ENCODE measurements around the gene APH1B.

Gene APH1B

GRCh38 chr15:63291507-63291906 lies 14.1 kb downstream of the APH1B start:
- H3K9me3 ChIP-seq (ENCODE audit: control insufficient read depth, insufficient read depth, low read depth, low read length): no peaks in the 10 kb centered on the region
- no peak overlapping the region for H3K4me3 ChIP-seq (ENCODE audit: low read depth, low read length)
- H3K27ac ChIP-seq (ENCODE audit: extremely low read depth, low read depth, low read length): no peak overlapping the region
- no peaks in the 10 kb centered on the region; a peak in 1 of 3 replicates for H3K36me3 ChIP-seq (ENCODE audit: control insufficient read depth in 2 of 2, insufficient read depth in 1 of 2, low read length in 2 of 2)
- no peaks in the 10 kb centered on the region for H3K4me1 ChIP-seq (ENCODE audit: control insufficient read depth, insufficient read depth, low read length)
- ChIA-PET POLR2A (interaction anchor here (0.6 kb wide), 1 partner anchor 98 kb away, joined by 4 read pairs; no protein-coding TSS in a partner anchor), CTCF (interaction anchor here (0.6 to 4.8 kb wide), 4 partner anchors 11 to 113 kb away, joined by 3 to 43 read pairs (median 5); no protein-coding TSS in a partner anchor)
- TF ChIP-seq MZF1 (tag by site-specific recombination; IDR thresholded peaks at IDR 0.05; ENCODE audit: borderline replicate concordance) (no peak), ZNF24 (tag by site-specific recombination; IDR thresholded peaks at IDR 0.05) (no peak), ZNF510 (tag by site-specific recombination; IDR thresholded peaks at IDR 0.05; ENCODE audit: insufficient replicate concordance) (no peak), ZEB2 (tag by site-specific recombination; IDR thresholded peaks at IDR 0.05) (no peak), ZNF548 (tag by site-specific recombination; IDR thresholded peaks at IDR 0.05) (no peak), ZNF426 (tag by site-specific recombination; IDR thresholded peaks at IDR 0.05) (no peak), ZNF488 (tag by site-specific recombination; IDR thresholded peaks at IDR 0.05) (no peak), ZNF121 (tag by site-specific recombination; IDR thresholded peaks at IDR 0.05) (no peak), ZNF777 (tag by site-specific recombination; IDR thresholded peaks at IDR 0.05; ENCODE audit: borderline replicate concordance) (no peak), OVOL3 (tag by site-specific recombination; IDR thresholded peaks at IDR 0.05) (no peak), ZNF133 (tag by site-specific recombination; IDR thresholded peaks at IDR 0.05) (no peak)

- H3K4me1 ChIP-seq (ENCODE audit: control insufficient read depth, insufficient read depth, low read length): no peaks in the 10 kb centered on the region
- H3K4me3 ChIP-seq (ENCODE audit: low read depth, low read length): no peak overlapping the region
- H3K9me3 ChIP-seq (ENCODE audit: control insufficient read depth, insufficient read depth, low read depth, low read length): no peaks in the 10 kb centered on the region
- TF ChIP-seq ZNF449 (tag by site-specific recombination; IDR thresholded peaks at IDR 0.05) (no peak), ZNF174 (tag by site-specific recombination; IDR thresholded peaks at IDR 0.05) (no peak), ZBTB6 (tag by site-specific recombination; IDR thresholded peaks at IDR 0.05) (no peak), ZNF16 (tag by site-specific recombination; IDR thresholded peaks at IDR 0.05; ENCODE audit: low read depth) (no peak), ZNF221 (tag by site-specific recombination; IDR thresholded peaks at IDR 0.05; ENCODE audit: borderline replicate concordance) (no peak), ZNF121 (tag by site-specific recombination; IDR thresholded peaks at IDR 0.05) (no peak), ZNF148 (tag by site-specific recombination; IDR thresholded peaks at IDR 0.05; ENCODE audit: borderline replicate concordance) (no peak)
- no peaks in the 10 kb centered on the region; a peak in 1 of 3 replicates for H3K36me3 ChIP-seq (ENCODE audit: control insufficient read depth in 2 of 2, insufficient read depth in 1 of 2, low read length in 2 of 2)
- no peak overlapping the region for H3K27ac ChIP-seq (ENCODE audit: extremely low read depth, low read depth, low read length)
- POLR2A ChIA-PET: interaction anchor here (1.1 kb wide), 1 partner anchor 212 kb away, joined by 3 read pairs; the partner anchor contains the start of gene USP3
- CTCF ChIA-PET: interaction anchor here (0.6 to 4.8 kb wide), 5 partner anchors 10 to 122 kb away, joined by 3 to 43 read pairs (median 5); no protein-coding TSS in a partner anchor
Measured at GRCh38 chr15:63292241-63292640, 14.8 kb downstream of the APH1B start.
